K562 (cell line): ENCODE data around the gene OXLD1. TPM values are rescaled to one million over a fixed set of nuclear protein-coding genes. Genes with fewer than 3 reads are reported as not detected.
A peak's percentile ranks its signal among the peaks of the same experiment; 100 is the strongest.

ENCODE experiments used
- ATF3 ChIP-seq, 2 experiments: fragments of 450-650 bp in 1 of 2; sonication (generic) in 1 of 2; formaldehyde crosslinking in 1 of 2; IDR thresholded peaks in 1 of 2; conservative IDR thresholded peaks in 1 of 2; 2 replicates each; pipeline versions ENCODE4 v1.6.1 to v1.8.1; 2016 to 2023; ENCODE audit warnings: mild to moderate bottlenecking in 2 of 2, moderate library complexity in 2 of 2, inconsistent platforms in 1 of 2, missing genetic modification reagents in 1 of 2
- BRF1 ChIP-seq: IDR thresholded peaks from 3 replicates; pipeline ENCODE4 v1.6.1; 2011; ENCODE audit warnings: borderline replicate concordance, mild to moderate bottlenecking; ENCODE audit not compliant: insufficient read length; ENCODE audit errors: extremely low read depth
- CBX5 ChIP-seq: IDR thresholded peaks from 2 replicates; pipeline ENCODE4 v1.6.1; 2014; ENCODE audit warnings: low read depth, borderline replicate concordance
- CTBP1 ChIP-seq: fragments of 450-650 bp; IDR thresholded peaks from 2 replicates; pipeline ENCODE4 v1.6.1; 2016; ENCODE audit warnings: borderline replicate concordance
- ELK3 ChIP-seq: fragments of 450-650 bp; formaldehyde crosslinking; IDR thresholded peaks from 2 replicates; pipeline ENCODE4 v1.4.0; 2020; ENCODE audit warnings: mild to moderate bottlenecking
- FOXP4 ChIP-seq: sonication (generic); formaldehyde crosslinking; IDR thresholded peaks from 2 replicates; pipeline ENCODE4 v1.8.0; 2022; ENCODE audit warnings: mild to moderate bottlenecking, missing genetic modification reagents, borderline replicate concordance
- HCFC1 ChIP-seq: IDR thresholded peaks from 2 replicates; pipeline ENCODE4 v1.6.1; 2012; ENCODE audit warnings: low read depth, low read length, improper control_type of control experiment
- HNRNPL ChIP-seq: fragments of 200-400 bp; formaldehyde crosslinking; IDR thresholded peaks from 2 replicates; pipeline ENCODE4 v1.6.1; 2017; ENCODE audit warnings: low read depth, mild to moderate bottlenecking, low read length
- KLF16 ChIP-seq: IDR thresholded peaks from 2 replicates; pipeline ENCODE4 v1.6.1; 2016; ENCODE audit warnings: antibody characterized with exemption
- PCBP1 ChIP-seq: fragments of 200-400 bp; formaldehyde crosslinking; IDR thresholded peaks from 2 replicates; pipeline ENCODE4 v1.6.1; 2018; ENCODE audit warnings: mild to moderate bottlenecking, low read depth, low read length; ENCODE audit not compliant: poor library complexity, severe bottlenecking
- POLR2A ChIP-seq: fragments of 450-650 bp; conservative IDR thresholded peaks from 2 replicates; pipeline ENCODE4 v1.6.1; 2016
- POLR2G ChIP-seq: fragments of 200-400 bp; formaldehyde crosslinking; IDR thresholded peaks from 2 replicates; pipeline ENCODE4 v1.6.1; 2017; ENCODE audit warnings: low read depth, mild to moderate bottlenecking, antibody characterized with exemption, low read length, moderate library complexity
- POLR2H ChIP-seq: IDR thresholded peaks from 2 replicates; pipeline ENCODE4 v1.6.1; 2016; ENCODE audit warnings: missing genetic modification characterization, low read depth, mild to moderate bottlenecking, control low read depth, missing compliant biosample characterization, moderate library complexity
- RB1 ChIP-seq: fragments of 450-650 bp; IDR thresholded peaks from 2 replicates; pipeline ENCODE4 v1.6.1; 2017; ENCODE audit warnings: low read depth, mild to moderate bottlenecking
- SIRT6 ChIP-seq: IDR thresholded peaks from one replicate; pipeline ENCODE4 v1.6.1; 2012; ENCODE audit warnings: low read depth, mild to moderate bottlenecking, control low read depth, inconsistent platforms, low read length, moderate library complexity
- ZBTB11 ChIP-seq, 3 experiments: fragments of 200-800 bp in 1 of 3; fragments of 250-450 bp in 1 of 3; fragments of 450-650 bp in 1 of 3; sonication (Bioruptor Pico) in 1 of 3; sonication (Bioruptor generic) in 1 of 3; formaldehyde crosslinking in 1 of 3; IDR thresholded peaks; 2 replicates each; pipeline versions ENCODE4 v1.6.1 to v1.8.0; 2016 to 2022; ENCODE audit warnings: mild to moderate bottlenecking in 2 of 3, missing genetic modification characterization in 2 of 3, missing compliant biosample characterization in 1 of 3, moderate library complexity in 1 of 3
- ZNF3 ChIP-seq: fragments of 250-450 bp; sonication (Bioruptor Pico); IDR thresholded peaks from 2 replicates; pipeline ENCODE4 v1.5.0; 2021; ENCODE audit warnings: mild to moderate bottlenecking, moderate library complexity
- ZNF398 ChIP-seq: fragments of 250-450 bp; sonication (Bioruptor Pico); IDR thresholded peaks from 2 replicates; pipeline ENCODE4 v1.8.0; 2021; ENCODE audit warnings: moderate library complexity, mild to moderate bottlenecking, inconsistent platforms
- ZNF778 ChIP-seq: fragments of 450-650 bp; formaldehyde crosslinking; IDR thresholded peaks from 2 replicates; pipeline ENCODE4 v1.4.0; 2020; ENCODE audit warnings: mild to moderate bottlenecking, moderate library complexity
- polyA plus RNA-seq, 8 experiments: library from polyadenylated mRNA; depleted of rRNA in 4 of 8; stranded (reverse) in 5 of 8; unstranded in 3 of 8; fragments of >200 nt; fragmentation: Nextera tagmentation in 2 of 8; fragmentation: Illumina TruSeq in 1 of 8; extraction: Ambion mirVana in 2 of 8; extraction: Trizol in 1 of 8; gene quantifications; 2 replicates each; pipeline versions ENCODE4 v1.2.1 to v1.2.3, GENCODE V29; 2011 to 2014; ENCODE audit warnings: inconsistent platforms in 1 of 8, missing spikeins in 1 of 8
- total RNA-seq, 7 experiments: library from RNA; depleted of rRNA in 6 of 7; stranded (reverse); fragments of >200 nt in 6 of 7; fragmentation: Illumina TruSeq in 2 of 7; extraction: Trizol in 2 of 7; gene quantifications; 2 replicates each; pipeline versions ENCODE4 v1.2.1 to v1.2.3, GENCODE V29; 2011 to 2021; ENCODE audit warnings: low replicate concordance in 1 of 7

Gene OXLD1
- total and polyA plus RNA-seq, 9 of the 15 experiments (the other 6 are each of a cell fraction or from before 2014, with no cell fraction given), result 4.4 to 115 (median 29.3) TPM

- TF ChIP-seq SIRT6 (no peak), ZNF398 (CRISPR knock-in tag) (no peak), BRF1 (no peak), ZNF778 (CRISPR knock-in tag) (no peak), POLR2A (0 out of 2 replicates have a peak, but pooled peaks have one; percentile 12), POLR2H (tag) (no peak), HCFC1 (no peak), ZBTB11 (CRISPR knock-in tag; IDR thresholded peaks at IDR 0.05) (no peak), RB1 (no peak), ZNF3 (CRISPR knock-in tag) (no peak), KLF16 (no peak), PCBP1 (no peak), HNRNPL (no peak), FOXP4 (CRISPR knock-in tag) (0 out of 2 replicates have a peak, but pooled peaks have one; percentile 25), CTBP1 (no peak), ATF3 (IDR thresholded peaks at IDR 0.05) (peak; percentile 29; the same call in 1 of the 2 replicates), ATF3 (CRISPR knock-in tag; conservative IDR thresholded peaks at IDR 0.05) (no peak), ELK3 (CRISPR knock-in tag) (no peak), POLR2G (peak; percentile 44; the same call in 1 of the 2 replicates), CBX5 (no peak)
These were observed 2.3 kb downstream of the OXLD1 start (continued) for GRCh38 chr17:81664051-81664470.
